RWPE2 (cell line): ENCODE results near the gene EFNA5.
A peak's percentile ranks its signal among the peaks of the same experiment; 100 is the strongest.

Source experiments
- ATAC-seq: fragments of 200-7000 bp; cut with Tn5 transposase; 3 replicates; pipeline ENCODE4 v1.9.1; 2021; ENCODE audit warnings: low read depth
- DNase-seq: peaks from one replicate; pipeline ENCODE4 v3.0.0-alpha.2; 2020; ENCODE audit warnings: low spot score
- H3K27ac ChIP-seq: fragments of 450-650 bp; 2 replicates; pipeline ENCODE4 v1.5.1; 2017; ENCODE audit warnings: mild to moderate bottlenecking; ENCODE audit not compliant: poor library complexity, severe bottlenecking
- H3K27me3 ChIP-seq: fragments of 250-450 bp; sonication (Bioruptor Pico); 2 replicates; pipeline ENCODE4 v1.5.1; 2021; ENCODE audit warnings: mild to moderate bottlenecking, moderate library complexity; ENCODE audit not compliant: insufficient read depth, poor library complexity, severe bottlenecking
- H3K36me3 ChIP-seq: fragments of 250-450 bp; sonication (Bioruptor Pico); 2 replicates; pipeline ENCODE4 v1.5.1; 2020; ENCODE audit warnings: low read depth, mild to moderate bottlenecking, moderate library complexity
- H3K4me1 ChIP-seq: fragments of 250-450 bp; sonication (Bioruptor Pico); 2 replicates; pipeline ENCODE4 v1.5.1; 2021; ENCODE audit warnings: mild to moderate bottlenecking, moderate library complexity; ENCODE audit not compliant: insufficient read depth, poor library complexity, severe bottlenecking
- H3K4me3 ChIP-seq: fragments of 250-450 bp; sonication (Bioruptor Pico); 2 replicates; pipeline ENCODE4 v1.5.1; 2021; ENCODE audit warnings: mild to moderate bottlenecking, moderate library complexity; ENCODE audit not compliant: severe bottlenecking
- H3K9me3 ChIP-seq: fragments of 250-450 bp; sonication (Bioruptor Pico); 2 replicates; pipeline ENCODE4 v1.5.1; 2021; ENCODE audit warnings: mild to moderate bottlenecking, moderate library complexity; ENCODE audit not compliant: severe bottlenecking
- TF ChIP-seq, protein P1 (sequence below): fragments of 450-650 bp; IDR thresholded peaks from one replicate; pipeline ENCODE4 v1.5.1; 2017; ENCODE audit warnings: mild to moderate bottlenecking, moderate library complexity; ENCODE audit not compliant: poor library complexity, severe bottlenecking

Gene EFNA5

DNA sequence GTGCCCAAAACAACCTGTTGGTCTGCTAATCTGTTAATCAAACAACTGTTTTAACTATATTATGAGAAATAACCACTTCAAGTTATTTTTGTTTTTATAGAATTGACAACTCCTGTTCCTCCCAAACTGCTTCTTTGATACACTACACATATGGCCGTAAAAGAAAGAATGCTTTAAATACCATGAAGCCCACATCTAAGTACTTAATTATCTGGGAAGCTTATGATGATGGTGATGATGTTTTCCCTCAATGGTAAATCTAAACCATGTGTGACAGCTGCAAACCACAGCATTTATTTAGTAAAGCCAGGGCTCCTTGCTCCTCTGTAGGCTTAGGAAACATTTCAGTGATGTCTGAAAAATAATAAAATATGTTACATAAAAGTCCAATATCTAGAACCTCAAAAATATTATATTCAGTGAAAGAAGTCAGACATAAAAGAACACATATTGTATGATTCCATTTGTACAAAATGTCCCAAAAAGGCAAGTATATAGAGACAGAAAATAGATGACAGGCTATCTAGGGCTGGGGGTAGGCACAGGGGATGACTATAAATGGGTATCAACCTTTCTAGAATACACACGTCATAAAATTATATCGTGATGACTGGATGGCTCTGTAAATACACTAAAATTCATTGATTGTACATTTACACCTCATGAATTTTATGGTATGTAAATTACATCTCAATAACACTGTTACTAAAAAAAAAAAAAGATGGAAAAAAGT, 154.1 kb downstream of the EFNA5 start:
- ATAC-seq, result no peak
- no peaks in the 10 kb centered on the region for H3K9me3 ChIP-seq
- H3K4me1 ChIP-seq, result peaks cover 23% of the 10 kb centered on the region

DNA sequence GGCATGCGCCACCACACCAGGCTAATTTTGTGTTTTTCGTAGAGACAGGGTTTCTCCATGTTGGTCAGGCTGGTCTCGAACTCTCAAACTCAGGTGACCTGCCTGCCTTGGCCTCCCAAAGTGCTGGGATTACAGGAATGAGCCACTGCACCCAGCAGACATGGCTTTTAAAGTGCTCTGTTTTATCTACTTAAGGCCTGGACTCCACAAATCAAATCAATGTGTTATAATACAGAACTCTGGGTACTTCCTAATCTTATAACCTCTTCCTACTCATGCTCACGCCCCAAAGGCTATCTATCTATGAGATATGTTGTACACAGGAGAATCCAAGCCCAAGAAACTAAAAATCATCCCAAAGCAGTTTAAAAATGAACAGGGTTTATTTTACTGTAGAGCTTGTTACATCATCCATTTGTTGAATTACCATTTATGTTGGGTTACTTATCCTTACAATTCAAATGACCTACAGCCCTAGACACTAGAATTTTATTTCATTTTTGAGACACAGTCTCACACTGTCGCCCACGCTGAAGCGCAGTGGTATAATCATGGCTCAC, 155.1 kb downstream of the EFNA5 start:
- H3K36me3 ChIP-seq, result no peaks in the 10 kb centered on the region
- DNase-seq (no peak), ATAC-seq (no peak)
- peaks cover 23% of the 10 kb centered on the region for H3K4me1 ChIP-seq
- H3K27ac ChIP-seq, result no peak overlapping the region
- H3K9me3 ChIP-seq, result no peaks in the 10 kb centered on the region
- no peaks in the 10 kb centered on the region for H3K27me3 ChIP-seq
- TF ChIP-seq, protein P1, sequence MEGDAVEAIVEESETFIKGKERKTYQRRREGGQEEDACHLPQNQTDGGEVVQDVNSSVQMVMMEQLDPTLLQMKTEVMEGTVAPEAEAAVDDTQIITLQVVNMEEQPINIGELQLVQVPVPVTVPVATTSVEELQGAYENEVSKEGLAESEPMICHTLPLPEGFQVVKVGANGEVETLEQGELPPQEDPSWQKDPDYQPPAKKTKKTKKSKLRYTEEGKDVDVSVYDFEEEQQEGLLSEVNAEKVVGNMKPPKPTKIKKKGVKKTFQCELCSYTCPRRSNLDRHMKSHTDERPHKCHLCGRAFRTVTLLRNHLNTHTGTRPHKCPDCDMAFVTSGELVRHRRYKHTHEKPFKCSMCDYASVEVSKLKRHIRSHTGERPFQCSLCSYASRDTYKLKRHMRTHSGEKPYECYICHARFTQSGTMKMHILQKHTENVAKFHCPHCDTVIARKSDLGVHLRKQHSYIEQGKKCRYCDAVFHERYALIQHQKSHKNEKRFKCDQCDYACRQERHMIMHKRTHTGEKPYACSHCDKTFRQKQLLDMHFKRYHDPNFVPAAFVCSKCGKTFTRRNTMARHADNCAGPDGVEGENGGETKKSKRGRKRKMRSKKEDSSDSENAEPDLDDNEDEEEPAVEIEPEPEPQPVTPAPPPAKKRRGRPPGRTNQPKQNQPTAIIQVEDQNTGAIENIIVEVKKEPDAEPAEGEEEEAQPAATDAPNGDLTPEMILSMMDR, result no peak
- H3K4me3 ChIP-seq, result no peak overlapping the region

More for the DNA sequence above, 154.1 kb downstream of the EFNA5 start:
- TF ChIP-seq, protein P1, result no peak
- H3K27ac ChIP-seq, result no peak overlapping the region
- no peaks in the 10 kb centered on the region for H3K27me3 ChIP-seq
- no peak overlapping the region for H3K4me3 ChIP-seq
- no peaks in the 10 kb centered on the region for H3K36me3 ChIP-seq
- DNase-seq, result no peak

DNA sequence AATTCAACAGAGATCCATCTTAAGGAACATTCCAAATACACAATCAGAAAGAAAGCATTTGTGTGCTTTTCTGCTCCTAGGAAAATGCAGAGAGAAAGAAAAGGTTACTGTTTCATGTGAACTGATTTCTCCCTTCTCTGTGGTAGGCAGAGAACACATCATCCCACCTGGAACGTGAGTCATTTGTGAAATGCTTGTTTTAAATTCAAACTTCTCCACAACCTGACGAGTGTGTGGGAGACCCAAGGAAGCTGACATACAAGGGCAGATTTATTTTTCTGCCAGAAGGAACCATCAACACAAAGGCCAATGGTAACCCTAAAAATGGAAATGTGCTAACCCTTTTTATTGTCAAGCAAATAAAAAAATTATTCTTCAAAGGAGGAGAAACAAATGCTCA, 156.4 kb downstream of the EFNA5 start:
- H3K9me3 ChIP-seq, result no peaks in the 10 kb centered on the region
- H3K27me3 ChIP-seq, result no peaks in the 10 kb centered on the region
- no peak overlapping the region for H3K4me3 ChIP-seq
- no peaks in the 10 kb centered on the region for H3K36me3 ChIP-seq
- TF ChIP-seq, protein P1, result no peak
- DNase-seq, result no peak
- ATAC-seq, result peak; percentile 76
- peaks cover 10% of the 10 kb centered on the region for H3K4me1 ChIP-seq
- peak overlapping the region; percentile 34 for H3K27ac ChIP-seq

DNA sequence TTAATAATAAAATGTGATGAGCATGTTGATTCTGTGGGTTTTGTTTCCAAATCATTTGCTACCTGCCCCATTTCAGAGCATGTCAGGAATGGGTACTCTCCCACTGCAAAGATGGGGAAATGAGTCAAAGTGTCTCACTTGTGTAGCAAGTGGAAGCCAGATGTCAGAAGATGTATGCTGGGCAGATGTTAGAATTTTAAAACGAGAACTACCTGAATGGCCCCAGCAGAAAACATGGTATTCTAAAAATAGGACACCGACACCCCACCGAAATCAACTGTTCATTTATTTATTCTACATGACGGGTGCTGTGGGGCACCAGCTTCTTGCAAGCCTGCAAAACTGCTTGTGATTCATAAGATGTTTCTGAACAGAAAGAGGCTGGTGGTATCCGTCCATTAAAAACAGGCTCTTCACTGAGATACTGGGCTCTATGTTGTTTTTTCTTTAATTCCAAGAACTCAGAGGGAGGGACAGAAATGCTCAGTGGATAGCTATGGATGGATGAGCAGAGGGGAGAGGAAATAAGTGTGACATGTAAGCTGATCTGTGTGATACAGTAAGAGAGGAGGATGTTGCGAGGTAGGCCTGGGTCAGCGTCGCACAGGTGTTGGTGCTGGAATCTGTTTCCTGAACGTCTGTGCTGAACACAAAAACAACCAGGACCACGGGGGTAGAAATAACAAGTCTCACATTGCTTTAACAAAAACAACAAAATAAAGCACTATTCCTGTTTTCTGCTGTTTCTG, 157.2 kb downstream of the EFNA5 start:
- Histone ChIP-seq H3K36me3 (no peaks in the 10 kb centered on the region), H3K4me1 (peaks cover 9% of the 10 kb centered on the region), H3K4me3 (no peak overlapping the region), H3K9me3 (no peaks in the 10 kb centered on the region), H3K27me3 (no peaks in the 10 kb centered on the region), H3K27ac (peak overlapping the region; percentile 34)
- DNase-seq (no peak), ATAC-seq (0 out of 3 replicates have a peak, but pooled peaks have one; percentile 21)
- TF ChIP-seq, protein P1, result no peak
